GM10248 (cell line): ENCODE measurements around the gene SLC24A3.

Experiments used
- CTCF ChIA-PET: fragments of 300-600 bp; sonication (Branson Sonifier 250); formaldehyde crosslinking; extraction: SDS; loops from one replicate; lab custom pipeline; 2021; ENCODE audit warnings: antibody characterized with exemption; lab: Yijun Ruan, JAX
- POLR2A ChIA-PET: fragments of 350-650 bp; sonication (Branson Sonifier 250); formaldehyde crosslinking; extraction: SDS; loops from one replicate; lab custom pipeline; 2020; ENCODE audit warnings: antibody characterized with exemption; lab: Yijun Ruan, JAX
- DNase-seq: peaks from one replicate; pipeline ENCODE4 v3.0.0; 2012; ENCODE audit errors: extremely low spot score
- CTCF ChIP-seq: IDR thresholded peaks from 2 replicates; pipeline ENCODE4 v1.5.1; 2012; ENCODE audit warnings: mild to moderate bottlenecking, low read depth; ENCODE audit errors: extremely low read depth, missing control alignments, control extremely low read depth

SLC24A3 gene

GRCh38 chr20:19212821-19213502 lies 520 bp downstream of the SLC24A3 start:
- CTCF ChIA-PET = interaction anchor here (1.1 to 1.4 kb wide), 3 partner anchors 7 to 371 kb away, joined by 3 to 5 read pairs (median 5); no protein-coding TSS in a partner anchor
- POLR2A ChIA-PET = no interaction called here
- peak; percentile 52 for DNase-seq
- peak; percentile 24 for TF ChIP-seq CTCF

- POLR2A ChIA-PET = no interaction called here
- CTCF ChIA-PET = interaction anchor here (1.1 to 1.4 kb wide), 3 partner anchors 8 to 370 kb away, joined by 3 to 5 read pairs (median 5); no protein-coding TSS in a partner anchor
- no peak for TF ChIP-seq CTCF
- DNase-seq = no peak
These were observed 1.6 kb downstream of the SLC24A3 start for GRCh38 chr20:19213946-19214490.

- POLR2A ChIA-PET = no interaction called here
- CTCF ChIA-PET = interaction anchor here (0.9 to 3.5 kb wide), 3 partner anchors 8 to 13 kb away, joined by 3 to 17 read pairs (median 7); no protein-coding TSS in a partner anchor
- DNase-seq = no peak
- TF ChIP-seq CTCF = no peak
These were observed 6.0 kb downstream of the SLC24A3 start for GRCh38 chr20:19218411-19218810.

GRCh38 chr20:19222520-19223040 lies 10.1 kb downstream of the SLC24A3 start:
- CTCF ChIA-PET = no interaction called here

GRCh38 chr20:19223640-19224039 lies 11.2 kb downstream of the SLC24A3 start:
- ChIA-PET CTCF (no interaction called here), POLR2A (no interaction called here)
- DNase-seq = no peak
- TF ChIP-seq CTCF = no peak

More at GRCh38 chr20:19222520-19223040, 10.1 kb downstream of the SLC24A3 start:
- POLR2A ChIA-PET = no interaction called here
- no peak for TF ChIP-seq CTCF
- DNase-seq = no peak

GRCh38 chr20:19231359-19232035 lies 19.1 kb downstream of the SLC24A3 start:
- ChIA-PET POLR2A (no interaction called here), CTCF (interaction anchor here (1.2 to 1.9 kb wide), 4 partner anchors 12 to 27 kb away, joined by 3 to 6 read pairs (median 3); no protein-coding TSS in a partner anchor)
- no peak for DNase-seq
- TF ChIP-seq CTCF = no peak
